Measurements from ENCODE around the gene KLHL3. TPM values are rescaled to one million over a fixed set of nuclear protein-coding genes. Genes with fewer than 3 reads are reported as not detected.

Gene KLHL3
- total and polyA plus RNA-seq, 11 donors = 8.3 to 77.6 (median 26.1) TPM

DNA sequence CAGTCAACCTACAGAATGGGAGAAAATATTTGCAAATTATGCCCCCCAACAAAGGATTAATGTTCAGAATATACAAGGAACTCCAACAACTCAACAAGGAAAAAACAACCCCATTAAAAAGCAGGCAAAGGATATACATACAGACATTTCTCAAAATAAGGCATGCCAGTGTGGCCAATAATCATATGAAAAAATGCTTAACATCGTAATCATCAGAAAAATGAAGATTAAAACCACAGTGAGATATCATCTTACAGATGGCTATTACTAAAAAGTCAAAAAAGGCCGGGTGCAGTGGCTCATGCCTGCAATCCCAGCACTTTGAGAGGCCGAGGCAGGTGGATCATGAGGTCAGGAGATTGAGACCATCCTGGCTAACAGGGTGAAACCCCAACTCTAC, 103.2 kb downstream of the KLHL3 start:
- peaks cover 0 to 35% (median 13%) of the 10 kb centered on the region in 9 donors for H3K36me3 ChIP-seq
- no peak for DNase-seq
- 94 to 98% (median 96%) methylated on average over 3 of the region's 3 CpGs for WGBS, 4 donors
- H3K4me1 ChIP-seq = peaks cover 0 to 30% (median 20%) of the 10 kb centered on the region in 12 donors
- no peak for ATAC-seq
- H3K9me3 ChIP-seq = peaks cover 0 to 8% (median 0%) of the 10 kb centered on the region in 12 donors
- no peak overlapping the region for H3K4me3 ChIP-seq
- intact Hi-C loops (cut with DNase I) = loop anchor here in 2 of 10 donors (5.0 to 10.0 kb wide), 3 partner anchors 110 to 502 kb away; partner anchors contain the start of genes FAM13B (in 1 of the 2) and NME5 (in 1 of the 2)
- TF ChIP-seq, protein P1, sequence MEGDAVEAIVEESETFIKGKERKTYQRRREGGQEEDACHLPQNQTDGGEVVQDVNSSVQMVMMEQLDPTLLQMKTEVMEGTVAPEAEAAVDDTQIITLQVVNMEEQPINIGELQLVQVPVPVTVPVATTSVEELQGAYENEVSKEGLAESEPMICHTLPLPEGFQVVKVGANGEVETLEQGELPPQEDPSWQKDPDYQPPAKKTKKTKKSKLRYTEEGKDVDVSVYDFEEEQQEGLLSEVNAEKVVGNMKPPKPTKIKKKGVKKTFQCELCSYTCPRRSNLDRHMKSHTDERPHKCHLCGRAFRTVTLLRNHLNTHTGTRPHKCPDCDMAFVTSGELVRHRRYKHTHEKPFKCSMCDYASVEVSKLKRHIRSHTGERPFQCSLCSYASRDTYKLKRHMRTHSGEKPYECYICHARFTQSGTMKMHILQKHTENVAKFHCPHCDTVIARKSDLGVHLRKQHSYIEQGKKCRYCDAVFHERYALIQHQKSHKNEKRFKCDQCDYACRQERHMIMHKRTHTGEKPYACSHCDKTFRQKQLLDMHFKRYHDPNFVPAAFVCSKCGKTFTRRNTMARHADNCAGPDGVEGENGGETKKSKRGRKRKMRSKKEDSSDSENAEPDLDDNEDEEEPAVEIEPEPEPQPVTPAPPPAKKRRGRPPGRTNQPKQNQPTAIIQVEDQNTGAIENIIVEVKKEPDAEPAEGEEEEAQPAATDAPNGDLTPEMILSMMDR (IDR thresholded peaks at IDR 0.05) = no peak
- TF ChIP-seq POLR2A (IDR thresholded peaks at IDR 0.05) = no peak
- no peaks in the 10 kb centered on the region for H3K27me3 ChIP-seq
- no peak overlapping the region for H3K27ac ChIP-seq

DNA sequence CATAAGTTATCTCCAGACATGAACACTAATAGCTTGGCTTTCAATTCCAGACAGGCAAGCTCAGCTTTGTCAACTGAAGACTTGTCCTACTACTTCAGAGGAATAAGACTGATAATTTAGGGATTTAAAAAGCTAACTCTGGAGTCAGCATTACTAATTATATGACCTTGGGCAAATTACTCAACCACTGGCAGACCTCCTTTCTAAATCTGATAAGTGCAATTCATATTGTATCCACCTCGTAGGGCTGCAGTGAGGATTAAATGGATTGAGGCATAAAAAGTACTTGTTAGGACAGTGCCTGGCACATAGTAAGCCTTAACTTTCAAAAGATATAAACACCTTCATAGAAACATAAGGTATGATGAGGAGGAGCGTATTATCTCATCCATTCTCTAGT, 104.4 kb downstream of the KLHL3 start:
- intact Hi-C loops (cut with DNase I) = loop anchor here in 5 of 10 donors (2.0 to 10.0 kb wide), 5 partner anchors 109 to 503 kb away; partner anchors contain the start of genes FAM13B (in 1 of the 5) and NME5 (in 1 of the 5)
- Histone ChIP-seq H3K4me1 (peaks cover 0 to 31% (median 20%) of the 10 kb centered on the region in 12 donors), H3K4me3 (no peak overlapping the region), H3K9me3 (peaks cover 0 to 6% (median 0%) of the 10 kb centered on the region in 12 donors), H3K27me3 (no peaks in the 10 kb centered on the region), H3K27ac (peak overlapping the region in 6 of 12 donors; percentile 34 to 74 (median 66)), H3K36me3 (peaks cover 0 to 25% (median 5%) of the 10 kb centered on the region in 9 donors)
- no peak for DNase-seq
- ATAC-seq = no peak
- TF ChIP-seq, protein P1 (IDR thresholded peaks at IDR 0.05) = no peak
- TF ChIP-seq POLR2A (IDR thresholded peaks at IDR 0.05) = no peak
- 69 to 75% (median 71%) methylated on average over 2 of the region's 2 CpGs for WGBS, 4 donors

DNA sequence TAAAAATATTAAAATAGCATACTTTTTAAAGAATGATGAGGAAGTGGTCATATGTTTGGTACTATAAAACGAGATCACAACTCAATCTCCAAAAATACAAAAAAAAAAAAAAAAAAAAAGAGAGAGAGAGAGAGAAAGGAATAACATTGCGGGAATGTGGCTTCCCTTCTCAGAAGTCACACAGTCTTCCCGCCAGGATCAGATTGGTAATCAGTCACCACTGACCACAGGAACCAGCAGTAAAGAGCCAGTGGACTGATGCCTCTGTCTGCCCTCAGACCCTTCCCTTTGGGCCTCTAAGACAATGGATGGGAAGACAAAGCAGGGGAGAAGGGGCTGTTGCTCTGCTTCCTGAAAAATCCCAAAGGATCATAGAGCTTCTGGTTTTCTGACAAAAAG, 104.9 kb downstream of the KLHL3 start:
- peak overlapping the region in 9 of 12 donors; percentile 25 to 74 (median 59) for H3K27ac ChIP-seq
- intact Hi-C loops (cut with DNase I) = loop anchor here in 5 of 10 donors (2.0 to 10.0 kb wide), 5 partner anchors 110 to 504 kb away; partner anchors contain the start of genes FAM13B (in 1 of the 5) and NME5 (in 1 of the 5)
- ATAC-seq (no peak), DNase-seq (no peak)
- WGBS, 4 donors = 43 to 57% (median 46%) methylated on average over 3 of the region's 3 CpGs
- no peaks in the 10 kb centered on the region for H3K27me3 ChIP-seq
- peaks cover 0 to 30% (median 20%) of the 10 kb centered on the region in 12 donors for H3K4me1 ChIP-seq
- peaks cover 0 to 6% (median 0%) of the 10 kb centered on the region in 12 donors for H3K9me3 ChIP-seq
- no peak overlapping the region for H3K4me3 ChIP-seq
- peaks cover 0 to 24% (median 5%) of the 10 kb centered on the region in 9 donors for H3K36me3 ChIP-seq
- no peak for TF ChIP-seq POLR2A (IDR thresholded peaks at IDR 0.05)
- TF ChIP-seq, protein P1 (IDR thresholded peaks at IDR 0.05) = no peak

DNA sequence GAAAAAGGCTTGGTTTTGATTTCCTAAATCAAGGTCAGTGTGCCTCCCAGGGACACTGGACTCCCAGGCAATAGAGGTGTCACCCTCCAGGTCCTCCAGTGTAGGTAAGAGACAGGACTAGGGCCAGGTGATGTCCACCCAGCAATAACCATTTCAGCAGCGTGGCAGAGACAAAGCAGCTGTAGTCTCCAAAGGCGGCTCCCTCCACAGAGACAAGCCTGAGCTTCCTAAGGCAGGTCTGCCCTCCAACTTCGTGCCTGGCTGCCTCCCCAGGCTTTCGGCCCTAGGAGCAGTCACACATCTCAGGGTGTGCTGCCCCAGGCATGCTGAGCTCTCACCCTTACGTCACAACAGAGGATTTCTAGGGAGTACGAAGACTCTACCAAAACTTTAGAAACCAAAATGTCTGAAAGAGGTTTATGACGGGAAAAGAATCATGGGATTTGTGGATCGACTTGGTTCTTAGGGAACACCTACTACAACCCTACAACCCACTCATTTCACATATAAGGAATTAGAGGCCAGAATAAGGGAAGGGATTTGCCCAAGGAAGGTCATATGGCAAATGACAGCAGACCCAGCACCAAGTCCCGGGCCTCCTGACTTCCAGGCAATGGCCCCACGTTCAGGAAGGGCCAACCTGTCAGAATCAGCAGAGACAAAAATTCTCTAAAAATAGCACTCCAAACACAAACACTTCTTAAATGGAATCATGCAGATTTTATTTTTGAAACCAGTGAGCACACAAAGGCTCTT, 105.5 kb downstream of the KLHL3 start:
- H3K27ac ChIP-seq = peak overlapping the region in 11 of 12 donors; percentile 25 to 74 (median 57)
- peaks cover 0 to 6% (median 0%) of the 10 kb centered on the region in 12 donors for H3K9me3 ChIP-seq
- intact Hi-C loops (cut with DNase I) = loop anchor here in 5 of 10 donors (2.0 to 10.0 kb wide), 5 partner anchors 110 to 504 kb away; partner anchors contain the start of genes FAM13B (in 1 of the 5) and NME5 (in 1 of the 5)
- no peaks in the 10 kb centered on the region for H3K27me3 ChIP-seq
- peak; percentile 31 to 69 (median 46) for ATAC-seq
- no peak for DNase-seq
- H3K4me3 ChIP-seq = no peak overlapping the region
- peaks cover 0 to 29% (median 18%) of the 10 kb centered on the region in 12 donors for H3K4me1 ChIP-seq
- no peak for TF ChIP-seq POLR2A (IDR thresholded peaks at IDR 0.05)
- TF ChIP-seq, protein P1 (IDR thresholded peaks at IDR 0.05) = no peak
- peaks cover 0 to 30% (median 8%) of the 10 kb centered on the region in 9 donors for H3K36me3 ChIP-seq
- WGBS, 4 donors = 58 to 72% (median 70%) methylated on average over 8 to 10 of the region's 10 CpGs
